ENCODE data around the gene KCNJ15. TPM values are rescaled to one million over a fixed set of nuclear protein-coding genes. Genes with fewer than 3 reads are reported as not detected.

KCNJ15 gene
- polyA plus RNA-seq, 1 donor from 2014 or later, result not detected

GRCh38 chr21:38351176-38351959, 94.6 kb downstream of the KCNJ15 start:
- H2AFZ ChIP-seq (ENCODE audit: low read depth, low read length), result no peak overlapping the region
- no peak overlapping the region for H3K9ac ChIP-seq (ENCODE audit: low read length)
- TF ChIP-seq CTCF (IDR thresholded peaks at IDR 0.05; ENCODE audit: poor library complexity, severe bottlenecking), result no peak
- TF ChIP-seq RAD21 (conservative IDR thresholded peaks at IDR 0.05), result no peak
- no peak for TF ChIP-seq EP300 (conservative IDR thresholded peaks at IDR 0.05; ENCODE audit: poor library complexity, severe bottlenecking)
- TF ChIP-seq POLR2AphosphoS5 (IDR thresholded peaks at IDR 0.05), result no peak
- no peak for TF ChIP-seq MXI1 (conservative IDR thresholded peaks at IDR 0.05; ENCODE audit: poor library complexity, severe bottlenecking)
- no peak for TF ChIP-seq SMC3 (conservative IDR thresholded peaks at IDR 0.05; ENCODE audit: poor library complexity)
- TF ChIP-seq TAF1 (IDR thresholded peaks at IDR 0.05; ENCODE audit: low read depth), result no peak
- no peak for TF ChIP-seq REST (IDR thresholded peaks at IDR 0.05; ENCODE audit: borderline replicate concordance)
- H4K20me1 ChIP-seq (ENCODE audit: insufficient read depth), result no peaks in the 10 kb centered on the region
- no peaks in the 10 kb centered on the region for H3K79me2 ChIP-seq (replicated peaks; ENCODE audit: insufficient read depth, low read length)
- H3F3A ChIP-seq (ENCODE audit: insufficient read depth, low read length, poor library complexity, severe bottlenecking), result no peaks in the 10 kb centered on the region
- H3K4me3 ChIP-seq (ENCODE audit: low read length), result no peak overlapping the region
- no peak overlapping the region for H3K4me2 ChIP-seq (ENCODE audit: low read length)
- no peaks in the 10 kb centered on the region for H3K9me2 ChIP-seq (ENCODE audit: insufficient read depth, low read length)
- H3K27ac ChIP-seq (ENCODE audit: low read length), result no peak overlapping the region
- H3K36me3 ChIP-seq (ENCODE audit: insufficient read depth, low read length), result no peaks in the 10 kb centered on the region
- H3K27me3 ChIP-seq (ENCODE audit: insufficient read depth, low read depth, low read length), result no peaks in the 10 kb centered on the region
- no peaks in the 10 kb centered on the region for H3K9me3 ChIP-seq (ENCODE audit: low read length)

GRCh38 chr21:38351961-38352521, 95.2 kb downstream of the KCNJ15 start:
- Histone ChIP-seq H3K36me3 (ENCODE audit: insufficient read depth, low read length) (no peaks in the 10 kb centered on the region), H2AFZ (ENCODE audit: low read depth, low read length) (no peak overlapping the region), H3K79me2 (replicated peaks; ENCODE audit: insufficient read depth, low read length) (no peaks in the 10 kb centered on the region), H3K27ac (ENCODE audit: low read length) (no peak overlapping the region), H3K9me2 (ENCODE audit: insufficient read depth, low read length) (no peaks in the 10 kb centered on the region), H3K27me3 (ENCODE audit: insufficient read depth, low read depth, low read length) (no peaks in the 10 kb centered on the region), H3F3A (ENCODE audit: insufficient read depth, low read length, poor library complexity, severe bottlenecking) (no peaks in the 10 kb centered on the region), H3K4me2 (ENCODE audit: low read length) (no peak overlapping the region), H3K4me3 (ENCODE audit: low read length) (no peak overlapping the region), H3K9ac (ENCODE audit: low read length) (no peak overlapping the region), H4K20me1 (ENCODE audit: insufficient read depth) (no peaks in the 10 kb centered on the region), H3K9me3 (ENCODE audit: low read length) (no peaks in the 10 kb centered on the region)
- no peak for TF ChIP-seq POLR2AphosphoS5 (IDR thresholded peaks at IDR 0.05)
- no peak for TF ChIP-seq REST (IDR thresholded peaks at IDR 0.05; ENCODE audit: borderline replicate concordance)
- no peak for TF ChIP-seq CTCF (IDR thresholded peaks at IDR 0.05; ENCODE audit: poor library complexity, severe bottlenecking)
- no peak for TF ChIP-seq MXI1 (conservative IDR thresholded peaks at IDR 0.05; ENCODE audit: poor library complexity, severe bottlenecking)
- TF ChIP-seq TAF1 (IDR thresholded peaks at IDR 0.05; ENCODE audit: low read depth), result no peak
- TF ChIP-seq RAD21 (conservative IDR thresholded peaks at IDR 0.05), result no peak
- TF ChIP-seq EZH2 (IDR thresholded peaks at IDR 0.05; ENCODE audit: borderline replicate concordance, insufficient read depth, low read length, poor library complexity, severe bottlenecking), result no peak
- no peak for TF ChIP-seq SMC3 (conservative IDR thresholded peaks at IDR 0.05; ENCODE audit: poor library complexity)
- no peak for TF ChIP-seq EP300 (conservative IDR thresholded peaks at IDR 0.05; ENCODE audit: poor library complexity, severe bottlenecking)
